H9 (cell line): Measurements from ENCODE around the gene ABCD4. TPM values are rescaled to one million over a fixed set of nuclear protein-coding genes. Genes with fewer than 3 reads are reported as not detected.

ENCODE experiments used
- DNase-seq: peaks from one replicate; pipeline ENCODE4 v3.0.0-alpha.2; 2017
- H2AFZ ChIP-seq: one replicate; pipeline ENCODE4 v1.6.1; 2013; ENCODE audit warnings: mild to moderate bottlenecking, low read length, control low read depth, moderate library complexity
- H2AK5ac ChIP-seq: 2 replicates; pipeline ENCODE4 v1.6.1; 2013; ENCODE audit warnings: low read length, control low read depth, mixed read lengths; ENCODE audit not compliant: insufficient read length
- H2BK120ac ChIP-seq: one replicate; pipeline ENCODE4 v1.6.1; 2013; ENCODE audit warnings: low read depth, mild to moderate bottlenecking, low read length, control low read depth, inconsistent platforms; ENCODE audit not compliant: poor library complexity, severe bottlenecking
- H2BK12ac ChIP-seq: 2 replicates; pipeline ENCODE4 v1.6.1; 2013; ENCODE audit warnings: low read length, control low read depth, mixed read lengths, low read depth; ENCODE audit not compliant: insufficient read length
- H2BK15ac ChIP-seq: 2 replicates; pipeline ENCODE4 v1.6.1; 2013; ENCODE audit warnings: low read depth, low read length, control low read depth
- H2BK20ac ChIP-seq: one replicate; pipeline ENCODE4 v1.6.1; 2013; ENCODE audit warnings: low read depth, mild to moderate bottlenecking, low read length, control low read depth, inconsistent platforms; ENCODE audit not compliant: poor library complexity, severe bottlenecking
- H2BK5ac ChIP-seq: 2 replicates; pipeline ENCODE4 v1.6.1; 2013; ENCODE audit warnings: low read length, control low read depth, mixed read lengths; ENCODE audit not compliant: insufficient read length
- H3K14ac ChIP-seq: 2 replicates; pipeline ENCODE4 v1.6.1; 2013; ENCODE audit warnings: low read length, control low read depth; ENCODE audit not compliant: insufficient read depth
- H3K18ac ChIP-seq: 2 replicates; pipeline ENCODE4 v1.6.1; 2013; ENCODE audit warnings: low read depth, mild to moderate bottlenecking, mixed read lengths, low read length, control low read depth; ENCODE audit not compliant: insufficient read length
- H3K23ac ChIP-seq: 2 replicates; pipeline ENCODE4 v1.6.1; 2013; ENCODE audit warnings: low read length, control low read depth, mixed read lengths, low read depth; ENCODE audit not compliant: insufficient read length
- H3K23me2 ChIP-seq: 2 replicates; pipeline ENCODE4 v1.6.1; 2013; ENCODE audit warnings: low read depth, mild to moderate bottlenecking, mixed read lengths, low read length, control low read depth; ENCODE audit not compliant: insufficient read length, poor library complexity, severe bottlenecking
- H3K27ac ChIP-seq: 2 replicates; pipeline ENCODE4 v1.5.1; 2013; ENCODE audit warnings: low read length, control low read depth, mixed read lengths, low read depth; ENCODE audit not compliant: insufficient read length
- H3K27me3 ChIP-seq: 2 replicates; pipeline ENCODE4 v1.6.1; 2013; ENCODE audit warnings: low read length, control low read depth, inconsistent platforms; ENCODE audit not compliant: insufficient read depth
- H3K4ac ChIP-seq: 2 replicates; pipeline ENCODE4 v1.6.1; 2013; ENCODE audit warnings: low read depth, mild to moderate bottlenecking, control low read depth, inconsistent platforms, low read length, moderate library complexity
- H3K4me1 ChIP-seq: 2 replicates; pipeline ENCODE4 v1.6.1; 2013; ENCODE audit warnings: low read length, control low read depth, inconsistent platforms; ENCODE audit not compliant: insufficient read depth
- H3K4me2 ChIP-seq: 2 replicates; pipeline ENCODE4 v1.6.1; 2013; ENCODE audit warnings: low read length, control low read depth, mixed read lengths; ENCODE audit not compliant: insufficient read length, insufficient read depth
- H3K56ac ChIP-seq: 2 replicates; pipeline ENCODE4 v1.6.1; 2013; ENCODE audit warnings: low read depth, mild to moderate bottlenecking, mixed read lengths, low read length, control low read depth; ENCODE audit not compliant: insufficient read length
- H3K79me1 ChIP-seq: 2 replicates; pipeline ENCODE4 v1.6.1; 2013; ENCODE audit warnings: low read depth, mild to moderate bottlenecking, moderate library complexity, low read length, control low read depth, inconsistent platforms; ENCODE audit not compliant: insufficient read depth, poor library complexity, severe bottlenecking
- H3K79me2 ChIP-seq: 2 replicates; pipeline ENCODE4 v1.6.1; 2013; ENCODE audit warnings: low read length, control low read depth, inconsistent platforms; ENCODE audit not compliant: insufficient read depth
- H3K9ac ChIP-seq: 2 replicates; pipeline ENCODE4 v1.6.1; 2013; ENCODE audit warnings: low read length, control low read depth, mixed read lengths; ENCODE audit not compliant: insufficient read length; ENCODE audit errors: extremely low read depth
- H3K9me3 ChIP-seq: one replicate; pipeline ENCODE4 v1.6.1; 2013; ENCODE audit warnings: low read depth, low read length, inconsistent platforms; ENCODE audit not compliant: control insufficient read depth
- H3T11ph ChIP-seq: one replicate; pipeline ENCODE4 v1.6.1; 2013; ENCODE audit warnings: mild to moderate bottlenecking, low read length, control low read depth, inconsistent platforms
- H4K20me1 ChIP-seq: one replicate; pipeline ENCODE4 v1.6.1; 2013; ENCODE audit not compliant: control insufficient read depth, insufficient read length, insufficient read depth
- H4K5ac ChIP-seq: 2 replicates; pipeline ENCODE4 v1.6.1; 2013; ENCODE audit warnings: low read depth, mild to moderate bottlenecking, mixed read lengths, low read length, control low read depth; ENCODE audit not compliant: insufficient read length
- H4K8ac ChIP-seq: replicated peaks from 2 replicates; pipeline ENCODE4 v1.6.1; 2013; ENCODE audit warnings: low read length, control low read depth, mixed read lengths, low read depth; ENCODE audit not compliant: insufficient read length
- H4K91ac ChIP-seq: 2 replicates; pipeline ENCODE4 v1.6.1; 2013; ENCODE audit warnings: low read depth, mild to moderate bottlenecking, moderate library complexity, mixed read lengths, low read length, control low read depth; ENCODE audit not compliant: insufficient read length
- H3K27ac Mint-ChIP-seq, 3 experiments: 2 replicates in 2 of 3; 3 replicates in 1 of 3; pipeline ENCODE4 v1.8.0; 2020 to 2021; ENCODE audit warnings: mixed read lengths in 3 of 3, mild to moderate bottlenecking in 1 of 3, moderate library complexity in 1 of 3
- H3K27me3 Mint-ChIP-seq: 2 replicates; pipeline ENCODE4 v1.8.0; 2021; ENCODE audit warnings: low read depth, mild to moderate bottlenecking, moderate library complexity, mixed read lengths
- H3K36me3 Mint-ChIP-seq, 3 experiments: 2 replicates in 2 of 3; 3 replicates in 1 of 3; pipeline ENCODE4 v1.8.0; 2020 to 2021; ENCODE audit warnings: low read depth in 3 of 3, mixed read lengths in 3 of 3; ENCODE audit not compliant: insufficient read depth in 1 of 3
- H3K4me1 Mint-ChIP-seq, 2 experiments: 2 replicates each; pipeline ENCODE4 v1.8.0; 2020; ENCODE audit warnings: mixed read lengths in 2 of 2
- H3K4me3 Mint-ChIP-seq, 2 experiments: 2 replicates in 1 of 2; 3 replicates in 1 of 2; pipeline ENCODE4 v1.8.0; 2020 to 2021; ENCODE audit warnings: mild to moderate bottlenecking in 2 of 2, mixed read lengths in 2 of 2, moderate library complexity in 1 of 2
- H3K9me3 Mint-ChIP-seq, 2 experiments: 2 replicates in 1 of 2; 3 replicates in 1 of 2; pipeline ENCODE4 v1.8.0; 2020; ENCODE audit warnings: mild to moderate bottlenecking in 2 of 2, mixed read lengths in 2 of 2, moderate library complexity in 1 of 2
- CTCF ChIP-seq: fragments of 200-600 bp; sonication (generic); conservative IDR thresholded peaks from 3 replicates; pipeline ENCODE4 v1.8.0; 2021; ENCODE audit warnings: antibody characterized with exemption, mild to moderate bottlenecking
- WGBS: extraction: QIAGEN DNeasy Blood & Tissue Kit; methylation state at CpG from one replicate; pipeline ENCODE4 v1.1.7; 2013; ENCODE audit warnings: missing lambda C conversion rate, low lambda C conversion rate, mixed read lengths; ENCODE audit not compliant: insufficient read length; ENCODE audit errors: extremely low coverage; 5-methylcytosine and 5-hydroxymethylcytosine counted together
- total RNA-seq: library from RNA; stranded (reverse); gene quantifications from 2 replicates; pipeline ENCODE4 v1.2.1, GENCODE V29; 2021

ABCD4 gene
- total RNA-seq, 1 experiment from 2014 or later: 80.9 TPM

- no peak for TF ChIP-seq CTCF
- Histone ChIP-seq H2AFZ (no peak overlapping the region), H2BK12ac (peak overlapping the region; percentile 92), H2AK5ac (peak overlapping the region; percentile 55), H3K27me3 (no peaks in the 10 kb centered on the region), H3K14ac (peak overlapping the region; percentile 89), H2BK15ac (no peak overlapping the region), H4K91ac (peak overlapping the region; percentile 86), H3K79me2 (no peaks in the 10 kb centered on the region), H3K18ac (peak overlapping the region; percentile 97), H3K4ac (peak overlapping the region; percentile 84), H3K23ac (no peak overlapping the region), H2BK120ac (peak overlapping the region; percentile 96), H4K5ac (peak overlapping the region; percentile 89), H3K4me1 (peaks cover 20% of the 10 kb centered on the region), H3K4me2 (peak overlapping the region; percentile 42), H3K79me1 (no peaks in the 10 kb centered on the region), H2BK20ac (no peak overlapping the region), H3K27ac (peak overlapping the region; percentile 97), H3K9me3 (no peaks in the 10 kb centered on the region), H4K20me1 (no peaks in the 10 kb centered on the region), H3K23me2 (peaks cover 4% of the 10 kb centered on the region), H3K56ac (peak overlapping the region; percentile 41), H3K9ac (peak overlapping the region; percentile 61), H3T11ph (peak overlapping the region; percentile 36), H2BK5ac (peak overlapping the region; percentile 84), H4K8ac (no peak overlapping the region)
- Mint-ChIP-seq H3K27ac (peak overlapping the region; percentile 99 to 100 (median 100)), H3K36me3 (no peaks in the 10 kb centered on the region; a peak in 1 of 7 replicates), H3K4me1 (peaks cover 38 to 44% of the 10 kb centered on the region in 2 experiments), H3K27me3 (no peaks in the 10 kb centered on the region; the same call in 1 of the 2 replicates), H3K9me3 (no peaks in the 10 kb centered on the region), H3K4me3 (peak overlapping the region; percentile 35 to 72)
- WGBS: no CpG with 5 or more reads among the region's 10 CpGs
- DNase-seq: peak; percentile 96
Observed at GRCh38 chr14:74326369-74327152, 23.8 kb upstream of the ABCD4 start.
